ENCODE results near the gene MMP10. TPM values are rescaled to one million over a fixed set of nuclear protein-coding genes. Genes with fewer than 3 reads are reported as not detected.

MMP10 gene
- total RNA-seq, 1 experiment from 2014 or later = 0.37 TPM

DNA sequence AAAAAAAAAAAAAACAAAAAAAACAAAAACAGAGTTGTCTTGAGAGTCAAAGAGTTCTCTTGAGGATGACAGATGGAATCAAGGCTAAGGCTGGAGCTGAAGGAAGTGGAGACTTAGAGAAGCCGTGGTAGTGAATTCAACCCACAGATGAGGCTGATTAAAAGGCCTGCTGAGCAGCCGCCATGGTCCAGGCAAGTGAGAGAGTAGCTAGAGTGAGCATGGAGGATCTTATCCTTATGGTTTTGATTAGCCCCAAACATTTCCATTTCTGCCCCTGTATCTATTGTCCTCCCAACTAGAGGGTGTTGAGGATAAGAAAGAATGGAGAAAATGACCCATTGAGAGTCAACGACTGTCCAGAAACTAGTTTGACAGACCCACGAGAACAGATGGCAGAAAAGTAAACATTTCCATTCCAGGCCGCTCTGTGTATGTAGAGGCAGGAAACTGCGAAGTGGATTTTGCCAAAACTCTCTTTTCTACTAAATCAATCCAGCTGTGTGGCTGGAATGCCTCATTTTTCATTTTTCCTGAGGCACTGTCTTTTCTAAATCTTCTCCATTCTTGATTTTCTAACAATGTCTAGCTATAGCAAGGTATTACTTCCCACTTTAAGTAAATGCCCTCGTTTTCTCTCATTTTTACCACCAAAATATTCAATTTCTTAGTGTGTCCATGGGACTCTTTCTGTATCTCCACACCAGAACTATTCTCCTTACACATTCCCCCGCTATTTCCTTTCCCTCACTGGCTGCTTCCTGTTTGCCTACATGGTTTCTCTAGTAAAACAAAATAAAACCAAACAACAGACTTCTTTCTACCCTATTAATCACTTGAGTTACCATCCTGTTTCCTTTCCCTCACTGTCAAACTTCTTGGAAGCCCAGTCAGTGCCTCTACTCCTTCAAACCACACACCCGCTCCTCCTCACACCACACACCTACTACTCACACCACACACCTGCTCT is 50.3 kb downstream of the MMP10 start:
- peak; percentile 32 for DNase-seq (ENCODE audit: low read depth)

GRCh38 chr11:102727890-102728289 is 52.5 kb downstream of the MMP10 start:
- DNase-seq (ENCODE audit: low read depth) = no peak

DNA sequence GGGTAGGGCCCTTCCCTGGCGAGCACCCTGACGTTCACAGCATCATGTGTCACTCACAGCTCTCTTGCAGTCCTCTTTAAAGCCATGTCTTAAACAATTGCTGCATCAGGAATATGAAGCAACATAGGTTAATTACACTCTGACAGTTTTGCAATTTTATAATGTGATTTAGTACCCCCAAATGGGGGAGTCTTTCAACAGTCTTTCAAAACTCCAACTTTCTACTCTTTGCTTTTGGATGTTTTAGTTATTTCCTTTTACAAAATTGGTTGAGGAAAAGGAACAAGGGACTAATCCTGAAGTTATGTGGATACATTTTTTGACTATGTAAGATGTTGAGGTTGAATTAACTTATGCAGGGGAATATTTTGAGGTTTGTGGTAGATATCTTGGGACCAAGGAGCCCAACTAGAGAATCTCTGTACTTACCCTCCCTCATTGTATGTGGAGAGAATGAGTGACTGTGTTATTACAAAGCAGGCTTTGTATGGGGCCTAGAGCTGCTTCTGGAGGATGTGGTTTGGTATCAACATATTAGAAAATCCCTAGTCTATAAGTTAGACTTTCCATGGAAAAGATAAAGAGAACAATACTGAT is 55.4 kb downstream of the MMP10 start, which contains the start of gene MMP8:
Gene MMP8 (minus strand): TSS at position 51 of the 597 bp plus-strand sequence. CDS start 99 bp downstream, outside the sequence.
- no peak for DNase-seq (ENCODE audit: low read depth)

DNA sequence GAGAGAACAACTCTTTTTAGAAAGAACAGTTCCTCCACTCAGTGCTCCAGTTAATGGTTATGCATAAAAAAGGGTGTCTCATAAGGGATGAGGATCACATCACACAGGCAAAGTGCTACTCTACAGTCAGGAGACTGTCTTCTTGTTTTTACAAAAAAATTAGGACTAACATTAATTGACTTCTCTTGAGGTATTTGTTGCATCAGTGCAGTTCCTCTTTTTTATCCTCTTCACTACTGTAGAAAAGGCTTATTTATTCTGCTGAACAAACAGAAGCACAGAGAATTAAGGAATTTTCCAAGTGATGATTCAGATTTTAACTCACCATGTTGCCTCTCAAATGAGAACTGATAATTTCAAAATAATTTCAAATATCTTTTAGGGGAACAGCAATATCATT is 57.6 kb downstream of the MMP10 start:
- no peak for DNase-seq (ENCODE audit: low read depth)

Other genes starting within 250 kb of the MMP10 start
- 0.34 and 1.2 TPM in 2 replicates for gene MMP7, start 249.9 kb downstream of the MMP10 start, total RNA-seq (2014; rRNA removed; shearing (Covaris generic))
- gene MMP20, start 155.3 kb downstream of the MMP10 start, total RNA-seq (2014; rRNA removed; shearing (Covaris generic)) = not detected in 2 replicates
- not detected in 2 replicates for gene MMP27, start 74.9 kb downstream of the MMP10 start, total RNA-seq (2014; rRNA removed; shearing (Covaris generic))
- not detected in 2 replicates for gene MMP8, start 55.7 kb downstream of the MMP10 start, total RNA-seq (2014; rRNA removed; shearing (Covaris generic))
- gene MMP1, start 17.5 kb upstream of the MMP10 start, total RNA-seq (2014; rRNA removed; shearing (Covaris generic)) = 75.7 and 80.6 TPM in 2 replicates
- gene MMP3, start 63.0 kb upstream of the MMP10 start, total RNA-seq (2014; rRNA removed; shearing (Covaris generic)) = 126 and 136 TPM in 2 replicates
- 4.0 and 4.6 TPM in 2 replicates for gene MMP12, start 94.4 kb upstream of the MMP10 start, total RNA-seq (2014; rRNA removed; shearing (Covaris generic))
- 96.9 and 103 TPM in 2 replicates for gene MMP13, start 175.1 kb upstream of the MMP10 start, total RNA-seq (2014; rRNA removed; shearing (Covaris generic))

Data from M059J (cell line).